Measurements from ENCODE around the gene TMEM229B. TPM values are rescaled to one million over a fixed set of nuclear protein-coding genes. Genes with fewer than 3 reads are reported as not detected.

The TMEM229B gene
- total RNA-seq, 2 experiments from 2014 or later: 3.9 to 11.7 TPM

DNA sequence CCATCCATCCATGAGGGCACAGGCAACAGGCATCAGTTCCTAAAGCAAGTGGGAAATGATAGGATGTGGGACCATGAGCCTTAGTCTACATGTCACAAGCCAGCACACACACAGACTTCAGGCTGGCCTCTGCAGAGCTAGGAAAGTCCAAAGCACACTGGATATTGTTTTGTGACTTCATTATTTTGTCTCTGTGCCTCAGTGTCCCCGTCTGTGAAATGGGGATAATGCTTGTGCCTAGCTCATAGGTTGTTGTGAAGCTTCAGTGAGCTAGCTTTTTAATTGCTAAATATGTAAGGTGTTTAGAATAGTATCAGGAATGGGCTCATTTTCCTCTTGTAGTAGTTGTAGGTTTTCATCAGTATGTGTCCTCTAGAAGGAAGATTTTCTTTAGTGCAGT lies 49.6 kb downstream of the TMEM229B start:
- intact Hi-C loops (cut with micrococcal nuclease; ENCODE audit: unreplicated experiment): no loop called here
- H3K9me3 ChIP-seq (ENCODE audit: low read length): no peaks in the 10 kb centered on the region
- no peaks in the 10 kb centered on the region for H3K79me2 ChIP-seq (ENCODE audit: insufficient read depth, low read depth, low read length)
- ChIA-PET CTCF (ENCODE audit: unreplicated experiment) (no interaction called here), POLR2A (interaction anchor here (0.6 to 0.9 kb wide), 2 partner anchors 71 to 133 kb away, joined by 3 read pairs; no protein-coding TSS in a partner anchor)
- no peak overlapping the region for H2AFZ ChIP-seq (ENCODE audit: low read length)
- no peaks in the 10 kb centered on the region for H3K36me3 ChIP-seq (ENCODE audit: insufficient read depth, low read length)
- DNase-seq (ENCODE audit: low spot score): no peak
- BruUV-seq (replicated peaks): no TSS peak
- no peak overlapping the region for H3K4me2 ChIP-seq (ENCODE audit: low read length)
- H3K4me1 ChIP-seq (ENCODE audit: insufficient read depth, low read length, poor library complexity, severe bottlenecking): peaks cover 6% of the 10 kb centered on the region
- no peak overlapping the region for H3K27ac ChIP-seq (ENCODE audit: low read depth, low read length, poor library complexity, severe bottlenecking)
- TF ChIP-seq, protein P1, sequence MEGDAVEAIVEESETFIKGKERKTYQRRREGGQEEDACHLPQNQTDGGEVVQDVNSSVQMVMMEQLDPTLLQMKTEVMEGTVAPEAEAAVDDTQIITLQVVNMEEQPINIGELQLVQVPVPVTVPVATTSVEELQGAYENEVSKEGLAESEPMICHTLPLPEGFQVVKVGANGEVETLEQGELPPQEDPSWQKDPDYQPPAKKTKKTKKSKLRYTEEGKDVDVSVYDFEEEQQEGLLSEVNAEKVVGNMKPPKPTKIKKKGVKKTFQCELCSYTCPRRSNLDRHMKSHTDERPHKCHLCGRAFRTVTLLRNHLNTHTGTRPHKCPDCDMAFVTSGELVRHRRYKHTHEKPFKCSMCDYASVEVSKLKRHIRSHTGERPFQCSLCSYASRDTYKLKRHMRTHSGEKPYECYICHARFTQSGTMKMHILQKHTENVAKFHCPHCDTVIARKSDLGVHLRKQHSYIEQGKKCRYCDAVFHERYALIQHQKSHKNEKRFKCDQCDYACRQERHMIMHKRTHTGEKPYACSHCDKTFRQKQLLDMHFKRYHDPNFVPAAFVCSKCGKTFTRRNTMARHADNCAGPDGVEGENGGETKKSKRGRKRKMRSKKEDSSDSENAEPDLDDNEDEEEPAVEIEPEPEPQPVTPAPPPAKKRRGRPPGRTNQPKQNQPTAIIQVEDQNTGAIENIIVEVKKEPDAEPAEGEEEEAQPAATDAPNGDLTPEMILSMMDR (conservative IDR thresholded peaks at IDR 0.05; ENCODE audit: low read length): no peak
- TF ChIP-seq EZH2phosphoT487 (IDR thresholded peaks at IDR 0.05; ENCODE audit: borderline replicate concordance, low read depth, low read length): no peak
- H4K20me1 ChIP-seq (ENCODE audit: insufficient read depth, low read length): no peaks in the 10 kb centered on the region
- H3K9me2 ChIP-seq (ENCODE audit: insufficient read depth, low read length): no peaks in the 10 kb centered on the region
- H3K4me3 ChIP-seq (ENCODE audit: low read depth, low read length, poor library complexity, severe bottlenecking): no peak overlapping the region

DNA sequence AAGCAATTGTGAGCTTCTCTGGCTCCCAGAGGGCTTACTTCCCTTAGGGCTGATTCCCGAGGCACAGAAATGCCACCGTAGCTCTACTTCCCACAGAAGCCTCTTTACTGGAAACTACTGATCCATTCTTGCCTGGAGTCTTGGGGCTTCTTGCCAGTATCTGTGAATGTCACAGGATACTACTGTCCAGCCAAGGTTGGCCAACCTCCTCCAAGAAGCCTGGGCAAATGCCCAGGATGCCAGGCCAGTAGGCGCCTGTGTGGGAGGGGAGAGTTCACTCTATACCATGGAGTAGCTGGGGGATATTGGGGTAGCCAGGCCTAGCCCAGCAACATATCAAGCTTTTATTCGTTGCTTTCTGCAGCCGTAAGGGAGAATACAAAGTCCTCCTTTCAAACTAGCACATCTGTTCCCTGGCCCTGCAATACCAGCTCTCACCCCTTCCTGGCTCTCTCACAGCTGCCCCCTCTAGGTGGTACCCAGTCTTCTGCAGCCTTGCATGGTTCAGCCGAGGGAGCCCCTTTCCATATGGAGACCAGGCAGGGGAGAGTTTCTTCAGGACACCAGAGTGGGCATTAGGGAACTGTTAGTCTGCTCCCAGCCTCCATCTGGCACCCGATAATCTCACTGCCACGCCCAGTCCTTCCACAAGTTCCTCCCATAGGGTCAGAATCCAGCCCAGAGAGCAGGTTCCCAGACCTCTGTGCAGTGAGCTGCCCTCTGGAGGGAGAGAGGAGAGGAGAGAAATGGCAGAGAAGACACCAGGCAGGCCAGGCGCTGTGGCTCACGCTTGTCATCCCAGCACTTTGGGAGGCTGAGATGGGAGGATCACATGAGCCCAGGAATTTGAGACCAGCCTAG lies 52.3 kb downstream of the TMEM229B start:
- Histone ChIP-seq H3K4me2 (ENCODE audit: low read length) (no peak overlapping the region), H3K9me2 (ENCODE audit: insufficient read depth, low read length) (no peaks in the 10 kb centered on the region), H2AFZ (ENCODE audit: low read length) (no peak overlapping the region), H3K4me3 (ENCODE audit: low read depth, low read length, poor library complexity, severe bottlenecking) (no peak overlapping the region), H3K4me1 (ENCODE audit: insufficient read depth, low read length, poor library complexity, severe bottlenecking) (no peaks in the 10 kb centered on the region), H4K20me1 (ENCODE audit: insufficient read depth, low read length) (no peaks in the 10 kb centered on the region), H3K79me2 (ENCODE audit: insufficient read depth, low read depth, low read length) (no peaks in the 10 kb centered on the region), H3K36me3 (ENCODE audit: insufficient read depth, low read length) (no peaks in the 10 kb centered on the region), H3K27ac (ENCODE audit: low read depth, low read length, poor library complexity, severe bottlenecking) (no peak overlapping the region), H3K9me3 (ENCODE audit: low read length) (no peaks in the 10 kb centered on the region)
- no TSS peak for BruUV-seq (replicated peaks)
- DNase-seq (ENCODE audit: low spot score): no peak
- intact Hi-C loops (cut with micrococcal nuclease; ENCODE audit: unreplicated experiment): no loop called here
- TF ChIP-seq, protein P1 (conservative IDR thresholded peaks at IDR 0.05; ENCODE audit: low read length): 0 out of 2 replicates have a peak, but pooled peaks have one; percentile 13
- no peak for TF ChIP-seq EZH2phosphoT487 (IDR thresholded peaks at IDR 0.05; ENCODE audit: borderline replicate concordance, low read depth, low read length)
- POLR2A ChIA-PET: interaction anchor here (0.5 to 0.7 kb wide), 2 partner anchors 77 to 128 kb away, joined by 3 to 5 read pairs; no protein-coding TSS in a partner anchor
- CTCF ChIA-PET (ENCODE audit: unreplicated experiment): no interaction called here

DNA sequence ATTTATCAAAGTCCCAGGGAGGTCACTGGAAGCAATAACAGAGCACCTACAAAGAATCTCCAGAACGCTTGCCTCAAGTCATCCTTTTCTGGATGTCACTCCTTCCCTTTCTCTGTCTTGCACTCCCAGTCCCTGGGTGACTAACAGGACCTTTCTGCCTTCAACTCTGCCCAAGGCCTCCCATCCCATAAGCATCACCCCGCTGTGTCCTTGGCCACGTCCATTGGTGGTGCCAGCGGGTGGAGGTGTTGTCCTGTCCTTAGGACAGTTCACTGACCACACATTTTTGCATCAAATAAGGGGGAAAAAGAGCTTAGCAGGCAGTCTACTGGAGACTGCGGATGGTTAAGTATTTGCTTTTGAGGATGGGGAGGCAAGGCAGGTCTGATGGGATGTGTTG lies 52.9 kb downstream of the TMEM229B start:
- no peaks in the 10 kb centered on the region for H3K79me2 ChIP-seq (ENCODE audit: insufficient read depth, low read depth, low read length)
- no peak overlapping the region for H3K4me2 ChIP-seq (ENCODE audit: low read length)
- ChIA-PET POLR2A (interaction anchor here (0.5 to 0.7 kb wide), 2 partner anchors 77 to 129 kb away, joined by 3 to 5 read pairs; no protein-coding TSS in a partner anchor), CTCF (ENCODE audit: unreplicated experiment) (no interaction called here)
- no peak overlapping the region for H2AFZ ChIP-seq (ENCODE audit: low read length)
- no peaks in the 10 kb centered on the region for H3K9me3 ChIP-seq (ENCODE audit: low read length)
- H3K36me3 ChIP-seq (ENCODE audit: insufficient read depth, low read length): no peaks in the 10 kb centered on the region
- intact Hi-C loops (cut with micrococcal nuclease; ENCODE audit: unreplicated experiment): no loop called here
- H3K4me1 ChIP-seq (ENCODE audit: insufficient read depth, low read length, poor library complexity, severe bottlenecking): no peaks in the 10 kb centered on the region
- H3K27ac ChIP-seq (ENCODE audit: low read depth, low read length, poor library complexity, severe bottlenecking): no peak overlapping the region
- no peak for DNase-seq (ENCODE audit: low spot score)
- H3K9me2 ChIP-seq (ENCODE audit: insufficient read depth, low read length): no peaks in the 10 kb centered on the region
- TF ChIP-seq EZH2phosphoT487 (IDR thresholded peaks at IDR 0.05; ENCODE audit: borderline replicate concordance, low read depth, low read length): no peak
- TF ChIP-seq, protein P1 (conservative IDR thresholded peaks at IDR 0.05; ENCODE audit: low read length): no peak
- no peaks in the 10 kb centered on the region for H4K20me1 ChIP-seq (ENCODE audit: insufficient read depth, low read length)
- H3K4me3 ChIP-seq (ENCODE audit: low read depth, low read length, poor library complexity, severe bottlenecking): no peak overlapping the region
- no TSS peak for BruUV-seq (replicated peaks)

Data from OCI-LY7 (cell line).